Mesodermal cell (in vitro differentiated cells): Measurements from ENCODE around the gene SDHA.
A peak's percentile ranks its signal among the peaks of the same experiment; 100 is the strongest.
"Not testable (repeated sequence)": the region's sequence is repeated elsewhere in the genome, so short reads cannot be mapped to it uniquely, and the experiment has no call there.

Experiments
- H3K27ac ChIP-seq: 2 replicates; pipeline ENCODE4 v1.7.0; 2013; ENCODE audit warnings: mild to moderate bottlenecking, low read depth, low read length, moderate library complexity; ENCODE audit not compliant: severe bottlenecking
- H3K36me3 ChIP-seq: 2 replicates; pipeline ENCODE4 v1.7.1; 2013; ENCODE audit warnings: mild to moderate bottlenecking, low read length, moderate library complexity; ENCODE audit not compliant: control insufficient read depth, insufficient read depth
- H3K4me1 ChIP-seq: one replicate; pipeline ENCODE4 v1.7.1; 2013; ENCODE audit warnings: mild to moderate bottlenecking, low read length; ENCODE audit not compliant: insufficient read depth, control insufficient read depth, poor library complexity, severe bottlenecking
- H3K4me3 ChIP-seq: 2 replicates; pipeline ENCODE4 v1.7.0; 2013; ENCODE audit warnings: low read length, control low read depth, mild to moderate bottlenecking; ENCODE audit not compliant: insufficient read depth, poor library complexity, severe bottlenecking; ENCODE audit errors: extremely low read depth
- H3K9me3 ChIP-seq: 2 replicates; pipeline ENCODE4 v1.7.1; 2013; ENCODE audit warnings: mild to moderate bottlenecking, low read length, moderate library complexity; ENCODE audit not compliant: control insufficient read depth
- WGBS, 2 experiments: methylation state at CpG; one replicate each; pipeline ENCODE4 v1.1.5; 2013; ENCODE audit warnings: missing lambda C conversion rate in 2 of 2; ENCODE audit not compliant: insufficient coverage in 2 of 2; 5-methylcytosine and 5-hydroxymethylcytosine counted together

SDHA gene

DNA sequence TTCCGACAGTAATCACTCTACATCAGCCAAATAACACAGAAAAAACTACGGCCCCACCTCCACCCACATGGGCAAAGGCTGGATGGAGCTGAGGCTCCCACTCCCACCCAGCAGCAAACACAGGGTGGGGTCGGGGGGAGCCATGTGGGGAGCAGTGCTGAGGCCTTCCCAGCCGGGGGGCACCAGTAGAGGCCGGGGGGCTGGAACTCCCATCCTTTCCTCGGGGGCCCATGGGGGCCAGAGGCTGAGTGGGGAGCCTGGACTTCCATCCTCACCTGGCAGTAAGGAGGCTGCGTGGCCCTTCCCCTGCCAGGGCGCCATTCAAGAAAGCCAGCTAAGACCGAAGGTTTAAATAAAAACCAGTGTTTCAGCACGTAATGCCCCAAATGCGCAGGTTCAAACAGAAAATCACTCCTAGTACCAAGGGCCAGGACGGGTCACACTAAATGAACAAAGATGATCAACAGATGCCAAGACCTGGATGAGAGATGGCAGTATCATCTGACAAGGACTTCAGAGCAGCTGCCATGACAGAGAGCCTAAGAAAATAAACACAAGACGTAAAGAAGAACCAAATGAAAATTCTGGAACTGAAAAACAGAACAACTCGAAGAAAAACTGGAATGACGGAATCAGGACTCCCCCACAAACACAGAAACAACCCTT lies 9.5 kb upstream of the SDHA start:
- Histone ChIP-seq H3K4me3 (no peak overlapping the region), H3K4me1 (peaks cover 21% of the 10 kb centered on the region), H3K9me3 (no peaks in the 10 kb centered on the region), H3K27ac (no peak overlapping the region), H3K36me3 (peaks cover 25% of the 10 kb centered on the region)
- 92 to 93% methylated on average over 8 to 10 of the region's 15 CpGs for WGBS, 2 experiments

DNA sequence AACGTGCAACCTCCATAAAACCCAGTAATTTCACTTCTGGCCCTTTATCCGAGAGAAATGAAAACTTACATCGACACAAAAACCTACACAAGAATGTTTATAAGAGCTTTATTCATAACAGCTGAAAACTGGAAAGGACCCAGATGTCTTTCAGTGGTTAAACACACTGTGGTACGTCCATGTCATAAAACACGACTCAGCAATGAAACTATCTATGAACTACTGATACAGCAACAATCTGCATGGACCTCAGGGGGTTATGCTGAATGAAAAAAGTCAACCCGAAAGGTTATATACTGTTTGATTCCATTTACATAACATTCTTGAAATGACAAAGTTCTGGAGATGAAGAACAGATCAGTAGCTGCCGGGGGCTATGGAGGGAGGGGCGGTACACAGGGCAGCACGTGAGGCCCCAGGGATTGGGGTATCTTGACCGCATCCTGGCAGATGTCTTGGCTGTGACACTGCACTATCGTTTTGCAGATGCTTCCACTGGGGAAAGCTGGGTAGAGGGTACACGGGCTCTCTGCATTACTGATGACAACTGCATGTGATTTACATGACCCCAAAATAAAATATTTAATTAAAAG lies 4.2 kb upstream of the SDHA start:
- H3K4me3 ChIP-seq: no peak overlapping the region
- 98 to 99% methylated on average over 7 to 10 of the region's 12 CpGs for WGBS, 2 experiments
- H3K27ac ChIP-seq: no peak overlapping the region
- H3K9me3 ChIP-seq: no peaks in the 10 kb centered on the region
- peaks cover 16% of the 10 kb centered on the region for H3K36me3 ChIP-seq
- peaks cover under 1% of the 10 kb centered on the region for H3K4me1 ChIP-seq

DNA sequence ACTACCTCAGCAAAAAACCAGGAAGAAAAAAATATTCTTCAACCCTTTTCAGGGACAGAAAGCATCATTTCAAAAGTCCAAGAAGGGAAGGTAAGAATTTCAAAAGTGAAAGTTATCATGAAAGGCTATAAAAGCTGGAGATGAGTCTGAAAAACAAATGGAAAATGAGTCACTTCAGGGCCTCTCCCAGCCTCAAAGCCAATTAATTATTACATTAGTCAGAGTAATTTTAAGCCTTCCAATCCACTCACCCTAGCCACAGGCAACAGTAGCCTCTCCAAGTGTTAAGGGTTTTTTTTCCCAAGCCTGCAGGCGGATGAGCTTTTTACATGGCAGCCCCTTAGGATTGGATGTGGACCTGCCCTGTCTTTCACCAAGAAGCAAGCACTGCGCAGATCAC lies 2.9 kb upstream of the SDHA start:
- WGBS, 2 experiments: no CpG with 5 or more reads among the region's 2 CpGs
- H3K9me3 ChIP-seq, H3K27ac ChIP-seq, H3K4me1 ChIP-seq, H3K4me3 ChIP-seq: not testable (repeated sequence)
- H3K36me3 ChIP-seq: peaks cover 16% of the 10 kb centered on the region

DNA sequence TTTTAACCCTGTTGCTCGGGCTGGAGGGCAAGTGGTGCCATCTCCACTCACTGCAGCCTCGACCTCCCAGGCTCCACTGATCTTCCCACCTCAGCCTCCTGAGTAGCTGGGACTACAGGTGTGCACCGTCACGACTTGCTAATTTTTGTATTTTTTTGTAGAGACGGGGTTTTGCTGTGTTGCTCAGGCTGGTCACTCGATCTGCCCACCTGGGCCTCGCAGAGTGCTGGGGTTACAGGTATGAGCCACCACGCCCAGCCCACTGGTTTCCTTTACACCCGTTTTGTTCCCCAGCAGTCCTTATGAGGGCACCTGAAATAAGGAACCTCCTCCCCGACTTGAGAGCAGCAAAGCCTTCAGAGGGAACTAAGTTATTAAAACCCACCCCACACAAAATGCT lies 2.0 kb upstream of the SDHA start:
- H3K9me3 ChIP-seq, H3K27ac ChIP-seq, H3K4me1 ChIP-seq, H3K4me3 ChIP-seq: not testable (repeated sequence)
- peaks cover 16% of the 10 kb centered on the region for H3K36me3 ChIP-seq
- 87% methylated on average over 3 of the region's 10 CpGs; no CpG with 5 or more reads in 1 of the 2 experiments for WGBS, 2 experiments

DNA sequence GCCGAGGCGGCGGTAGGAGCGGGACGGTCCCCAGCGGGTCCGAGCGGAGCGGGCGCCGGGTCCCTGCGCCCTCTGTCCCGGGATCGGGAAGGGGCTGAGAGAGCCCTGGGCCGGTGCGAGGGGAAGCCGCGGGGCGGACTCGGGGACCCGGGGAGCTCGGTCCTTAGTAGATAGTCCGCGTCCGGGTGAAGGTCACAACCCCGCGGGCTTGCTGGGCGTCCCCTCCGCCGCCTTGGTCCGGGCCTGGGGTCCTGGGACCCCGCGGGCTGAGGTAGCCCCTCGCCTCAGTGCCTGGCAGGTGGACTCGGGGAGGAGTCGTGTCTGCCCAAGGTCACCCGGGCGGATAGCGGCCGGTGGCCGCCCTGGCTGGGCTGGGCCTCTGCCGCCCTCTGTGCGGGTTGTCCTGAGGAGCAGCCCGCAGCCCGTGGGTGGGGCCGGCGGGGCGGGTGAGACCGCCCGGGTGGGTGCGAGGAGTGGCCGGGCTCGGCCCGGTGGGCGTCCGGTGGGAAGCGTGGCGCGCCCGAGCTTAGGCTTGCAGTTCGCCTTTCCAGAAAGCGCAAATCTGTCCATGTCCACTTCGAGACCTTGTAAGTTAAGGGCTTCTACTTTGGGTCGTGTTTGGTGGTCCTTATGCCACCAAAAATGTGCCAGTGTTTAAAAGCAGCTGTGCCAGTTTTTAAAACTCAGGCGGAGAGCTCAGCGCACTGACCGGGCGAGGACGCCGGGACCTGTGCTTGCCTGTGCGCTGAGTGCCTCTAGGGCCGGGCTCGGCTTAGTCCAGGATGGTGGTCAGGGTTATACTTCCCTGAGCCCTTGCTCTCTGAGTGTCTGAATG lies 554 bp downstream of the SDHA start:
- H3K27ac ChIP-seq: no peak overlapping the region
- peak overlapping the region; percentile 84 for H3K4me3 ChIP-seq
- WGBS, 2 experiments: 0 to 1% methylated on average over 62 to 70 of the region's 73 CpGs
- H3K4me1 ChIP-seq: peaks cover 2% of the 10 kb centered on the region
- no peaks in the 10 kb centered on the region for H3K9me3 ChIP-seq
- H3K36me3 ChIP-seq: peaks cover 19% of the 10 kb centered on the region

DNA sequence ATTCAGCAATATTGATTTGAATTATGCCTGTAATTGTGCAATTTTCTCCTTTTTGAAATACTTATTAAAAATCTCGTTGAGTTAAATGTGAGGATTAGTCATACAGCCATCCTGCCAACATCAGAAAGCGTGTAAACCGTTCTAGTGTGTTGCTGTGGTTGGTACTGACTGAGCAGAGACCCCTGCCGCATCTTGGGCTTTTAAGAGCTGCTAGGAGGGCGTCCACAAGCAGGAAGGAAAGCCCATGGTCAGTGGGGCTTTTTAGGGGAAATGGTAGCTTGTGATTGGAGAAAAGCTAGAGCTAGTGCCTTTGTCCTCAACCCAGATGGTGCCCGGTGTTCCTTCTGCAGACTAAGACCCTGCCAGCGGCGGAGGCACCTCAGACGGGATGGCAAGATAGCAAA lies 1.3 kb downstream of the SDHA start:
- H3K9me3 ChIP-seq: no peaks in the 10 kb centered on the region
- 30 to 38% methylated on average over 8 to 9 of the region's 9 CpGs for WGBS, 2 experiments
- H3K27ac ChIP-seq: no peak overlapping the region
- H3K36me3 ChIP-seq: peaks cover 18% of the 10 kb centered on the region
- peak overlapping the region; percentile 84 for H3K4me3 ChIP-seq
- H3K4me1 ChIP-seq: peaks cover 2% of the 10 kb centered on the region

DNA sequence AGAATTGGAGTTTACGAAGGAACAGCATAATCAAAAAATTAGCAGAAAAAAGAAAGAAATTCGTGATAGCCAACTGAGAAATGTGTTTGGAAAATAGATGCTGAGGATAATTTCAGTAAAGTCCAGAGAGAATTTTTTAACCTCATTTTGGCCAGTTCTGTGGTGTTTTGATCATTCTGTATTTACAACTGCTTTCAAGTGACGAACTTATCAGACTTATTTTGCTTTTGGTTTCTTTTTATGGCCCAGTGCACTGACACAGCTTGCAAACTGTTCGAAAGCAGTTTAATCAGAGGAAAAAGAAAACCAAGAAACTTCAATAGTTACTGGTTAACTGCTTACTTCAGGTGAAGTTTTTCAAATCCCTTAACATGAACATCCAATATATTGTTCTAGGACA lies 1.9 kb downstream of the SDHA start:
- no peaks in the 10 kb centered on the region for H3K9me3 ChIP-seq
- WGBS, 2 experiments: 76% methylated on average over 2 to 3 of the region's 4 CpGs
- no peak overlapping the region for H3K27ac ChIP-seq
- H3K4me3 ChIP-seq: no peak overlapping the region
- peaks cover 2% of the 10 kb centered on the region for H3K4me1 ChIP-seq
- H3K36me3 ChIP-seq: peaks cover 20% of the 10 kb centered on the region

DNA sequence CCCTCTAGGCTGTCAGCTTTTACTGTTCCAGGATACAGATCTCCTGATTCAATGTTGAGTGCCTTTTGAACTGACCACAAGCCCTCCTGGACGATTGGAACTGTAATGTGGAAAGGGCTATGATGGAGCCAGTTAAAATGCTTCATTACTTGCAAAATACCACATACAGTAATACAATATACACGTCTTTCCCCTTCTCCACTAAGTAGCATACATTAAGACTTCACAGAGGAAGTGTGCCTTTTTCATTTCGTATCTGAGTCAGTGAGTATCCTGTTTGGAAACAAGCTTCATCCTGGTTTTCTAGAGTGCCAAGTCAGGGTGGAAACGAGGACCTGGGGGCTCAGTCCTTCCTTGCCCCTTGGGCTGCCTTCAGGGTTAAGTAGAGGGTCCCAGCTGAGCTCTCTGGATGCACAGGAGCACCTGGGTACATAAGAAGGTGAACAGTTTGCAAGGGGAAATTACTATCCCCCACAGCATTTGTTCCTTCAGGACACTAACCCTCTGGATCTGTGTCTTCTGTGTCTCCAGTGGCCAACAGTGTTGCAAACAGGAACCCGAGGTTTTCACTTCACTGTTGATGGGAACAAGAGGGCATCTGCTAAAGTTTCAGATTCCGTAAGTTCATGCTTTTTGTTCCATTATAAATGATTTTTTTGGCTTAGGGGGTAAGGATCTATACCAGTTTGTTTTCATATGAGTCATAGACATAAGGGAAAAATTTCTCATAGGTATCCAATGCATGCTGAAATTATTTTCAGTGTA lies 5.0 kb downstream of the SDHA start:
- H3K4me3 ChIP-seq, H3K9me3 ChIP-seq, H3K4me1 ChIP-seq, H3K27ac ChIP-seq: not testable (repeated sequence)
- H3K36me3 ChIP-seq: peaks cover 46% of the 10 kb centered on the region
- 83% methylated on average over 3 of the region's 6 CpGs; no CpG with 5 or more reads in 1 of the 2 experiments for WGBS, 2 experiments

DNA sequence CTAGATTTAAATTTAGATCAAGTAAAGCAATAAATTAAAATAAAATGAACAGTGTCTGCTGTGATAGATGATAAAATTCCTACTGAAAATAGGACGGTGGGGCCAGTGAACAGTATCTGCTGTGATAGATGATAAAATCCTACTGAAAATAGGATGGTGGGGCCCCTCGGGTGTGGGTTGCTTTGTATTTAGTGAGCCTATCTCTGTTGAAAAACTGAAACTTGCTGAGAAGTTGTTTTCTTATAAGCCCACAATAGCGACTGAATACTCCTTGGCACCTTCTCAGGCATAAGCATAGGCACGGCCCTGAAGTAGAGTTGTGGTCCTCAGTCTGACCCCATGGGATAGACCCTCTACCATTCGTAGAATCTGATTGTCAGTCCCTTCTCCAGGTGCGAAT lies 5.7 kb downstream of the SDHA start:
- Histone ChIP-seq H3K4me1 (peaks cover 2% of the 10 kb centered on the region), H3K4me3 (no peak overlapping the region), H3K9me3 (no peaks in the 10 kb centered on the region), H3K36me3 (peaks cover 53% of the 10 kb centered on the region), H3K27ac (no peak overlapping the region)
- 81 to 82% methylated on average over 4 to 6 of the region's 6 CpGs for WGBS, 2 experiments

DNA sequence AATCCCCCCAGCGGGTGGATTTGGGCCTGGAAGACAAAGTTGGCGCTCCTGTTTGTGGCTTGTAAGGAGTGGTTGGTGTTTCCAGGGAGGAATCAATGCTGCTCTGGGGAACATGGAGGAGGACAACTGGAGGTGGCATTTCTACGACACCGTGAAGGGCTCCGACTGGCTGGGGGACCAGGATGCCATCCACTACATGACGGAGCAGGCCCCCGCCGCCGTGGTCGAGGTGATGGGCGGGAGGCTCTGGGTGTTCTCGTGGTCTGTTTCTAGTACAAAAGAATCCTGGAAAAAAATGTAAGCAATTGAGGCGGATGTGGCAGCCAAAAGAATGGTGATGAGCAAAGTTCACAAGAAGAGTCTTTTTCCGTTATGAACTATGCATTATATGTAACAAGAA lies 7.2 kb downstream of the SDHA start:
- Histone ChIP-seq H3K9me3 (no peaks in the 10 kb centered on the region), H3K36me3 (peaks cover 65% of the 10 kb centered on the region)
- 97 to 98% methylated on average over 10 to 12 of the region's 14 CpGs for WGBS, 2 experiments

More for the DNA sequence above, 7.2 kb downstream of the SDHA start:
- Histone ChIP-seq H3K4me1 (peaks cover 2% of the 10 kb centered on the region), H3K4me3 (no peak overlapping the region), H3K27ac (no peak overlapping the region)
